NCI-H187 treated with DMSO at 0.1 percent for 48 hours (cell line): ENCODE data around the gene TCF20.

ENCODE experiments used
- DNase-seq: peaks from one replicate; lab custom pipeline; 2025; lab: John Stamatoyannopoulos, UW

TCF20 gene

GRCh38 chr22:42282252-42282942 is 11.9 kb upstream of the TCF20 start:
- no peak for DNase-seq

- no peak for DNase-seq
Measured at GRCh38 chr22:42281706-42282251, 11.3 kb upstream of the TCF20 start.

DNA sequence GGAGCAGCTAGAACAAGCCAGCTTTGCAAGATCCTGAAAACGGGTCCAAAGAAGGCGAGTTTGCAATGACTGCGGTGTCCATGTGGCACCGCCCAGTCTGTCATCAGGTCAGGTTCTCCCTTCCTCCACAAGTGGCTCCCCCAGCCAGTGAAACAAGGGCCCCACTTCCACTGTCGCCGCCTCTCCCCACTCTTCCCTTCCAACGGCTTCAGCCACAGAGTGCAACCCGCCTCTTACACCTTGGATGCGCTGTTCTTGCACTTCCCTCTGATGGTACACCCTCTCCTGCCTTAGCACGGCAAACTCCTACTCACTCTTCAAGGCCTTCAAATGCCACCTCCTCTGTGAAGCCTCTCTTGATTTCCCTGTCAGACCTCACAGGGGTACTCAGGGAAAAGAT is 10.8 kb upstream of the TCF20 start:
- DNase-seq: no peak

DNA sequence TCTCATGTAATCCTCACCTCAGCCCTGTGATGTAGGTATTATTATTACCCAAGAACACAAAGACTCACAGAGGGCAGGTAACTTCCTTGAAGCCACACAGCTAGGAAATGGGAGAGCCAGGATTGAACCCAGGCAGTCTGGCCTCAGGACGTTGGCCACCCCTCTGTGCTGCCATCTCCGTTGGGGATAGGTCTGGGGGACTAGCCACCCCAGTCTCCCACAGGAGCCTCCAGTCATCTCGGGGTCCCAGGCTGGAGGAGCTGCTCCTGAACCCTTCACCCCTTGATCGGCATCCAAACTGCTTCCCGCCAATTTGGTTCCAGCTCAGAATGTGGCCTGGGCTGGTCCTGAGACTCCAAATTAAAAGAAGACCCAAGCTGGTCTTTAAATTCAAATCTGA is 10.4 kb upstream of the TCF20 start:
- DNase-seq: no peak

DNA sequence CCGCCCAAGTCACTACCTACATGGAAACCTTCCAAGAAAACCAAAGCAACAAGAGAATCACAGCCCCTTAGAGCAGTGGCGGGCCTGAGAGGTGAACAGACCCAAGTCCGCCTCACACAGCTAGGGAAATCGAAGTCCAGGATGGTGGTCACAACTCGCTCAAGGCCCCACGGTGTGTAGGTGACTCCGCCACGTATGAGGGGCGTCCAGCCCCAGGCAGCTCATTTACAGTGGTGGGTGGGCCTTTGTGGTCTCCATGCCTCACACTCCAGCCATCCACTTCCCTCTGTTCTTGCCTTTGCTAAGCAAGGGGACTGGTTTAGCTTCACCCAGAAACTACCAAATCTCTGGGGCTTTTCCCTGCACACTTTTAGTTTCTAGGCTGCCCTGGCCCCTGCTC is 9.7 kb upstream of the TCF20 start:
- no peak for DNase-seq

GRCh38 chr22:42279425-42280020 is 9.1 kb upstream of the TCF20 start:
- DNase-seq: no peak

GRCh38 chr22:42277988-42278776 is 7.7 kb upstream of the TCF20 start:
- DNase-seq: no peak

GRCh38 chr22:42277232-42277753 is 6.8 kb upstream of the TCF20 start:
- DNase-seq: no peak

GRCh38 chr22:42275970-42276369 is 5.5 kb upstream of the TCF20 start:
- no peak for DNase-seq

GRCh38 chr22:42275176-42275575 is 4.7 kb upstream of the TCF20 start:
- DNase-seq: no peak

GRCh38 chr22:42273855-42274451 is 3.5 kb upstream of the TCF20 start:
- no peak for DNase-seq

DNA sequence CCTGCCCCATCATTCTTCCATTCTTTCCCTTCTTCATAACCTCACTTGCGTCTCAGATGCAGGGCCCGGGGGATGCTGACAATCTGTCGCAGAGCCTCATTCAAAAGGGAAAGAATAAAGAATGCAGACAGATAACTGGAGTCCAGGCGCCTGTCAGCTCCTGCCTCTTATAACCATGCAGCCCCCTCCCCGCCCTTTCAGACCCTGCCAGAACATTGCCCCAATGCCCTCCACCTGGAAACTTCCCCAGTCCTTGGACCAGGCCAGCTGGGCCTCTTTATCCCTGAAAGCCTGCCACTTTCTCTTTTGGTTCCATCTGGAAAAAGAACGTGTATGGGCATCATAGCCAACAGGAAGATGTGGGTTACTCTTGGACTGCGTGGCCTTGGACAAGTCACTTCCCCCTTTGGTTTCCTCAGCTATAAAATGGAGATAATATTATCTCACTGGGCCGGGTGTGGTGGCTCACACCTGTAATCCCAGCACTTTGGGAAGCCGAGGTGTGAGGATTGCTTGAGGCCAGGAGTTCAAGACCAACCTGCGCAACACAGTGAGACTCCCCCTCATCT is 2.1 kb upstream of the TCF20 start:
- DNase-seq: no peak

DNA sequence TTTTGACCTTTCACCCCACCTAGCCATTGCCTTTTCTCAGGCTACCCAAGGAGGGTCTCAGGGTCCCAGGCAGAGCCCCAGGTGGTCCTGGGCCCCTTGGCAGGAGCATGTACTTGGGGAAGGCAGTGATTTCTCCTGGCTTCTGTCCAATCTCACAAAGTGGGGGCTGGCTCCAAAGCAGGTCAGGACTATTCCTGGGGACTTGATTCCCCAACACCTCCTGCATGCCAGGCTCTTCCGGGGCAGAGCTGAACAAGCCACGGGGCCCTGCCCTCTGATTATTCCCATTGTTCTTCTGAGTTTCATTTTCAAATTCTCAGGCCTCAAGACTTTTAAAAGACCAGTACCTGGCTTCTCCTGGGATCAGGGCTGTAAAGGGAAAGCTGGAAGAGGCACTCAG is 1.5 kb upstream of the TCF20 start:
- DNase-seq: no peak

GRCh38 chr22:42271191-42271813 is 849 bp upstream of the TCF20 start:
- DNase-seq: no peak

GRCh38 chr22:42270176-42270509 is 310 bp downstream of the TCF20 start:
- DNase-seq: no peak

DNA sequence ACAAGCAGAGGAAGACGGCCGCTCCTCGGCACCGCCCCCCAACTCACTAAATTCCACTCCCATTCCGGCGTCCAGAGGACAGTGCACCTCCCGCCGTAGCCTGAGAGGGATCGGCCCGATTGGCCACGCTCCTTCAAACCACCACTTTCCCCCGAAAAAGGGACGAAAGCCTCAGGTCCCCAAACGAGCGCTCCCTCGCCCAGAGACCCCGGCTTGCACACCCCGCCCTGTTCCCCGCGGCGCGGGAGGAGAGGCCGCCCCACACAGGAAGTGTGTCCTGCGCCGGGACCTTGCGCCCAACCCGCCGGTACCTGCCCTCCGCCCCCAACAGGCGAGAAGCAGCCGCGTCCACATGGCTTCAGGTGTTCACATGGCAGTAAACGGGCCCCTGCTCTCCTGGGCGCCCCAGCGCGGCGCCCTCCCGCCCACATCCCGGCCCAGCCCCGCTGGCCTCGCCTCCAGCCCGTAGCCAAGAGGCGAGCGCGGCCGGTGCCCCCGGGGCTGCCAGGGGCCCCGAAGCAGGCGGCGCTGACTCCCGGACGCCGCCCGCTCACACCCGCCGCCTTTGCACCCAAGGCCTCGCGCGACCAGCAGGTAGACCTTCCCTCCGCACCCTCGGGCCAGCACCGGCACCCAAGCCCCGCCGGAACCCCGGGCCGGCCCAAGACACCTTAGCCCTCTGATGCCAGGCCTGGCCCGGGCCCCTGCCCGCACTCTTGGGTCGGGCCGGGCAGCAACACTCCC is 849 bp downstream of the TCF20 start:
- DNase-seq: no peak

DNA sequence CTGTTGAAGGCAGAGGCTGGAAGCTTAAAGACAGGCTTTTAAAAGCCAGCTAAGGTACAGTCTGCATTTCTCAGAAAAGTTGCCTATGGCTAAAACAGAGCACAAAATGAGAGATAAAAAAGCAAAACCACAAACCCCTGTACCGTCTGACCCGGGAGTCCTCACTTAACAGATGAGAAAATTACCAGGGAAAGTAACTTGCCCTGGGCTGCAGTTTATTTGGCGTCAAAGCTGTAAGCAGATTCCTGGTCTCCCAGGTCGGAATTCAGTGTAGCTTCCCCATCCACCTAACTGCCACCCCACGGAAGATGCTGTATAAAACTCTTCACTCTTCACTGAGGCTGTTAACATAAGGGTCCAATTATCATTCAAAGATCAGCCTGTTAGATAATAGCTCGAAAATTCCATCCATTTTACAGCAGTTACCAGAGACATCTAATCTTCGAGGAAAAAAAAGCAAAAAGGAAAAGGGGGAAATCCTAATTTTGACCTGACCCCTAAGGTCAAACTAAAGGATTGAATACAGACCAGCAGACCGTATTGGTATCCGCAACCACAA is 1.5 kb downstream of the TCF20 start:
- no peak for DNase-seq

DNA sequence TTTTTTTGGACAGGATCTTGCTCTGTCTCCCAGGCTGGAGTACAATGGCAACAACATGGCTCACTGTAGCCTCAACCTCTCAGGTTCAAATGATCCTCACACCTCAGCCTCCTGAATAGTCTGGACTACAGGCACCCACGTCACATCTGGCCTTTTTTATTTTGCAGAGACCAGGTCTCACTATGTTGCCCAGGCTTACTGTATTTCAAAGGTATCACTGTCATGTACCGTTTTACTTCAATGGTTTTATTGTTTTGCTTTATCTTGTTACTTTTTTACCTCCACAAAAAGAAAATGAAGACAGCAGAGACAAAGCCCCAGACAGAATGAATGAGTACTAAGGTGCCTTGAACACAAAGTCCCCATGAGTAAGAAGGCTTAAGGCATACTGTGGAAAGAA is 5.1 kb downstream of the TCF20 start:
- no peak for DNase-seq

- no peak for DNase-seq
Measured at GRCh38 chr22:42263944-42264343, 6.5 kb downstream of the TCF20 start.

DNA sequence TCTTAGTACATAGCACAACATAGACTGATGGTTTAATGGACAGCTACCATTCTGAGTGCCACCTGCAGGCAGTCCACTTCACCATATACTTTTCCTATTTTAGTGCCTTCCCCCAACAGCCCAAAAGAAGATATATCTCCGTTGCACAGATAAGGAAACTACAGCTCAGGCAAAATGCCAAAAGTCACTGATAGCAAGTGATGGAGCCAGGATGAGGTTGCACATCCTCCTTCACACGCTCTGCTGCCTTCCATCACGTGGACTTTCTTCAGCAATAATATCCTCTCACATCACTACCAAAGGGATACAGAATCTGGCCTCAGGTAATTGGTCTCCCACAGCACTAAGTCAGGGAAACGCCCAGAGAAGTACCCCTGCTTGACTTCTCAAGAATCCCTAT is 7.5 kb downstream of the TCF20 start:
- no peak for DNase-seq

- DNase-seq: no peak
Measured at GRCh38 chr22:42261296-42261695, 9.2 kb downstream of the TCF20 start.
